GM18861 (cell line): ENCODE measurements around the gene ITGAV.
A peak's percentile ranks its signal among the peaks of the same experiment; 100 is the strongest.
"Not testable (repeated sequence)": the region's sequence is repeated elsewhere in the genome, so short reads cannot be mapped to it uniquely, and the experiment has no call there.

Experiments
- ATAC-seq: cut with Tn5 transposase; IDR thresholded peaks from one replicate; pipeline ENCODE4 v1.9.1; 2021; ENCODE audit not compliant: unreplicated experiment

Gene ITGAV

DNA sequence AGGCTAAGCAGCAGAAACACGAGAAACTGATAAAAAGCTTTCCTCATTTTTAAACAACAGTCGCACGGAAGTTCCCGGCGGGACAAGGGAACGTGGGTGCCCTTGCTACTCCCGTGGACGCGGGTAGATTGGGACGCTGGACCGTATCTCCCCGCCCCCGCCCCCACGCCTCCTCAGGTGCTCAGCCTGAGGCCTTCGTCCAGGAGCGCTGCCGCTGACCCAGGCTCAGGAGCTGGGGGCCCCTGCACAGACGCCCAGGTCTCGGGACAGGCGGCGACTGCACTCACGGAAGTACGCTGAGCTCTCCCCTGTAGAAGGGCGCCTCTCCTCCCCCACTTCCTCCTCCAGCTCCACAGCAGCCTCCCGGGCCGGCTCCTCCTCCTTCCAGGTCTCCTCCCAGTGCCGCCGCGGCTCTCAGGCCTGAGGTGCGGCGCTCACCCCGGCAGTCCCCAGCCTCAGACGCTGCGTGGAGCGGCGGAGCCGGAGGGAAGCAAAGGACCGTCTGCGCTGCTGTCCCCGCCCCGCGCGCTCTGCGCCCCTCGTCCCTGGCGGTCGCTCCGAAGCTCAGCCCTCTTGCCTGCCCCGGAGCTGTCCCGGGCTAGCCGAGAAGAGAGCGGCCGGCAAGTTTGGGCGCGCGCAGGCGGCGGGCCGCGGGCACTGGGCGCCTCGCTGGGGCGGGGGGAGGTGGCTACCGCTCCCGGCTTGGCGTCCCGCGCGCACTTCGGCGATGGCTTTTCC, at the start of gene ITGAV:
TSS of gene ITGAV (plus strand) at position 445 of the 738 bp plus-strand sequence. CDS start at position 728, 283 bp downstream.
- ATAC-seq, result peak; percentile 92

DNA sequence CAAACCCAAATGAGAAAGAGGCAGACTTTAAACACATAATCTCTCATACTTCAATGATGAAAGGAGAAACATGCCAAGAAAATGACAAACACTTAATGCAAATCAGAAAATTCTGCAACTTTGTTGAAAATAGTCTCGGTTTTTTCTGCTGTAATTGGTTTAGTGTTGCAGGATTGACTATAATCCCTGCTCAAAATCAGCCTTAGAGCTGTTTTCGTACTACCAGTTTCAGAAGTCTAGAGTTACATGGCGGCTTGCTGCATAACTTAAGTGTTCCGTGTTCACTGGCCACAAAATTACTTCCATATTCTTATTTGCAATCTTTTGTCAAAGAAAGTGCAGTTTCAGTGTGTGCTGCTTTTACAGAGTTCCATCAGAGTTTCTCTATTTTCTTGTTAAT, 48.9 kb upstream of the ITGAV start:
- no peak for ATAC-seq

DNA sequence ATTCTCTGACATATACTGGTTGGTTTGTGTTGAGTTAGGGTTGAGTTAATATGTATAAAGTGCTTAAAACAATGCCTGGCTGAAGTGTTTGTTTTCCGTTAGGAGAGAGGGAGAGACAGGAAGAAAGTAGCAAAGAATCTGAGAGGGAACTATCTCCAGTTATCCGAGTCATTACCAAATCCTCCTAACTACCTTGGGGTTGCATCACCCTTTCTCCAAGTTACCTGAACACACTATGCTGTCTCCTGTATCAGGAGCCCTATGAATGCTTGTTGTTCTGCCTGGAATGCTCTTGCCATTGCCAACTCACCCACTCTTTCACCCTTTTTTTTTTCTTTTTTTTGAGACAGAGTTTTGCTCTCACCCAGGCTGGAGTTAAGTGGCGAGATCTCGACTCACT, 47.9 kb upstream of the ITGAV start:
- ATAC-seq, result no peak

DNA sequence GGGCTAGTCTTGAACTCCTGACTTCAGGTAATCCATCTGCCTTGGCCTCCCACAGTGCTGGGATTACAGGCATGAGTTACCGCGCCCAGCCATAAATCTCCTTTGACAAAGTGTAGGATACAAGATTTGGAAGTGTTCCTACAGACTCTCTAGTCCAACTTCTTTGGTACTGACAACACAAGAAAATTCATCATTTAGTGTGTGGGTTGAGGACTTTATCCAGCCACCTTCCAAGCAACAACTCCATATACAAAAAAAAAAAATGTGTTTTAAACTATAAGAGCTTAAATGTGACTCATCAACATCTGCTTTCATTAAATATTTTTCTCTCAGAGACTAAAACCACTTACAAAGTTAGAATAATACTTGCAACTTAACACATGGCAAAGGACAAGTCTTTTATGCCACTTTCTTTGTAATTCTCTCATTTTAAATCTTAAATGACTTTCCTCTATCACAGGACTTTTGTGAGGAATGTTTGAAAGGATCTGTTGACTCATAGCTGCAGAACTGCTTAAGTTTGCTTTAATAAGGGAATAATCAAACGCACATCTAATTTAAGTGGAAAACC, 46.2 kb upstream of the ITGAV start:
- no peak for ATAC-seq

- ATAC-seq, result no peak
These were observed 45.6 kb upstream of the ITGAV start for GRCh38 chr2:186544255-186544675.

GRCh38 chr2:186546846-186547245, 43.0 kb upstream of the ITGAV start:
- ATAC-seq, result no peak

GRCh38 chr2:186551323-186552050, 38.4 kb upstream of the ITGAV start:
- no peak for ATAC-seq

DNA sequence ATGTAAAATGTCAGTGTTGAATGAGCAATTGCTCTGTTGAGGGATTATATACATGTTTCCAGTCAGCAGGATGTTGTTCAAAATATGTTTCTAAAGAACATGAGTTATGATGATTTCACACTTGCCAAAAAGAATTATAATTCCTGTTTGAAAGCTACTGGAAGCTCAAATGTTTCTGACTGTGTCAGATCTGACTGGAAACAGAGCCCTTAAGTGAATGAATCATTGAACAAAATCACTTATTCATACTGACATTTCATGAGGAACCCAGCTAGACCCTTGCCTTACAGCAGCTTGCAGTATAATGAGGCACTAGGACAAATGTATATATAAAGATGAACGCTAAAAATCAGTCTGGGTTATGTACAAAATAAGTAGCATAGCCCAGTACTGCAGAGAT, 35.4 kb upstream of the ITGAV start:
- ATAC-seq, result no peak

DNA sequence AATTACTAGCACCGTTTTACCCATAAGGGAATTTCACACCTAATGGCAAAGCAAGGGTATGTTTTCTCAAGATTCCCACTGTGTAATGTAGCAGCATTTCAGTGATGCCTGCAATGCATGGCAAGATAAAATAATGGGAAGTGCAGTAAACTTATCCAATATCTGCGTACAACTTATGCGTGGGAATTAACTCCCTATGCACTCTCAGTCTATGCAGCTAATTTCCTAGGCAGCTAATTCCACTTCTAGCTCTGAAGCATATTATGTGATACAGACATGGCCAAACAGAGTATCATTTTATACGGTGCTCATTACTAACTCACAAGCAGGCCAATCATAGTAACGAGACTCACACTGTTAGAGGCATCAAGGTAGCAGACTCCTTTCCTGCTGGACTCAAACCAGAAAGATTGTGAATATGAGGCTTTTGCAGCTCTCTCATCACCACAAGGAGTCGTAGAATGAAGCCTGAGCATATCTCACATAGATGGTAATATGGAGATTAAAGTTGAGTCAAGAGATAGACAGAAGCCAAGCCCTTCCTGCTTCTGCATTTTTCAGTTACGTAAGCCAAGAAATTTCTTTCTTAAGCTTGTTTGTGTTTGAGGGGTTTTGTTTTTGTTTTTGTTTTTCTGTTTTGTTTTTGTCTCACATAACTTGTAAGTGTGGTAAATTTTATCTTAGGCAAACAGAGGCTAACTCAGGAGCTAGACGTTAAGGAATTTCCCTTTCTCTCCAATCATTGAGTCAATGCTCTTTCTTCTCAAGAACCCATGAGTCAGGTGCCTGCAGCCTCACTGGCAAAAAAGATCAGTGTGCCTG, 34.8 kb upstream of the ITGAV start:
- no peak for ATAC-seq

DNA sequence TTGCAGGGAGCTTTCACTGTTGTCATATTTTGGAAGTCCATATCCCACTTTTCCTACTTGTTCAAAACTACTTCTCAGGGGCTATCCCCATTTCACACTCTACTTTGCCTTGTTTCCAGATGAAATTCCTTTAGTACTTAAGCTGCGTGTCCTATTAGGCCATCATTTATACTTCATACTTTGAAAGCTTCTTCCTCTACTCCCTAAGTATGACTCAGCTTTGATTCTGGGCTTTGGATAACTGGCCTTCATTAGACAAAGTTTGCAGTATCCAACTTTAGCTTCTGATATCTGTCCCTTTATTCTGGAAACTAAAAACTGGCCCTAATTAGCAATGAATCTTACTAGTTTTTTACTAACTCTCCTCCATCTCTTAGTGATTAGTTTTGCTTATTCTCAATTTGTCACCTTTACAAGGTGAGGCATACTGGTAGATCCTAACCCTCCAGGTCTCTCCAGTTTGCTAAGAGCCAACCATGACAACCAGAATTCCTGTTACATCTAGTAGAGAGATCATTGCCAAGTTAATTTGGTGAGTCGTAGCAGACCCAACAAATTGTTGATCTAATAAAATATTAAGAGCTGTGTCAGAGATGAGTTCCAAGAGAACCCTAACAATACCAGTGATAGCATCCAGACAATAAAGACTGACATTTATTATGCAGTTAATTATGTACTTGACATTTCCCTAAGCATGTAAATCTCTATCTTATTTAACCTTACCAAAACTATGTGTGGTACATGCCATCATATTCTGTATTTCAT, 31.2 kb upstream of the ITGAV start:
- no peak for ATAC-seq

GRCh38 chr2:186559370-186559769, 30.5 kb upstream of the ITGAV start:
- peak; percentile 23 for ATAC-seq

- ATAC-seq, result peak; percentile 90
These were observed 30.0 kb upstream of the ITGAV start for GRCh38 chr2:186559848-186560247.

GRCh38 chr2:186560254-186560653, 29.6 kb upstream of the ITGAV start:
- ATAC-seq, result no peak

- ATAC-seq, result no peak
These were observed 28.2 kb upstream of the ITGAV start for GRCh38 chr2:186561467-186562208.

DNA sequence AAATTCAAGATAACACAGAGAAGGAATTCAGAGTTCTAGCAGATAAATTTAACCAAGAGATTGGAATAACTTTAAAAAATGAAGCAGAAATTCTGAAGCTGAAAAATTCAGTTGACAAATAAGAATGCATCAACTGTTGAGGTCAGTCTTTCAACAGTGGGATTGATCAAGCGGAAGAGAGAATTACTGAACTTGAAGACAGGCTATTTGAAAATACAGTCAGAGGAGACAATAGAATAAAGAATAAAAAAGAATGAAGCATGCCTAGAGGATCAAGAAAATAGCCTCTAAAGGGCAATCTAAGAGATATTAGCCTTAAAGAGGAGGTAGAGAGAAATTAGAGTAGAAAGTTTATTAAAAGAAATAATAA, 27.7 kb upstream of the ITGAV start:
- no peak for ATAC-seq

GRCh38 chr2:186568600-186568999, 21.3 kb upstream of the ITGAV start:
- ATAC-seq, result not testable (repeated sequence)

GRCh38 chr2:186569127-186569526, 20.7 kb upstream of the ITGAV start:
- ATAC-seq, result not testable (repeated sequence)

DNA sequence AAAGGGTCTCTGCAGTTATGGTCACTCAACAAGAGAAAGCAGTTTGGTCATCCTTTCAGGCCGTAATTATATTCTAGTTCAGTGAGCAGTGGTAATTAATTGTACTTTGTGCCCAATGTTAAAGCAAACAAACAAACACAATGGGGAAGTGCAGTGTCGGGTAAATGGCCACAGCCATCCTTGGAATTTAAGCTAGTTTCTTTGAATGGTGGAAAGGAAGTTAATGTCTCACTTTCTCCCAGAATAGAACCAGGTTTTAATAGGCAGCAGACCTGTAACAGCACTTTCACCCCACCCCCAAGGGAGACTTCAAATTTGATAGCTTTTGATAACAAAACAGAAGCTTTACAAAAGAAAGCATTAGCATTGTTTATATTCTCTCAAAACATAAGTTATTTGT, 20.0 kb upstream of the ITGAV start:
- no peak for ATAC-seq

- no peak for ATAC-seq
These were observed 19.3 kb upstream of the ITGAV start for GRCh38 chr2:186570604-186571003.

DNA sequence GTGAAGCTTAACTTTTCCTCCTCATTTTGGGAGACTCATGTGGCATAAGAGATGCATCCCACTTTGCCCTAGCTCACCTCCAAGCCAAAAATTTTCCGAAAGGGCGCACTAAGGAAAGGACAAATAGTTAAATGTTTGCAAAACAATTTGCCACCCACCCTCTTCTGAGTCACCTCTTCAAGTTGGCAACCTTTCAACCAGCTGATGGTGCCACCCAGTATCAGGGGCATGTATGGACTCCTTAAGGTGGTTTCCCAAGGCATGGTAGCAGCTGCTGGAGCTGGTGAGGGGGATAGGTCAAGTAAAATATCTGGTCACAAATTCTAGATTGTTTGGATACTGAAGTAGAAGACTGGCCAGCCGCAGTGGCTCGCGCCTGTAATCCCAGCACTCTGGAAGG, 17.2 kb upstream of the ITGAV start:
- ATAC-seq, result no peak
